Right kidney (tissue), 9 donors: Measurements from ENCODE around the gene IFNA8.
"Not testable (repeated sequence)": the region's sequence is repeated elsewhere in the genome, so short reads cannot be mapped to it uniquely, and the experiment has no call there.

ENCODE experiments used
- DNase-seq: peaks from one replicate; pipeline ENCODE4 v3.0.0-alpha.2; 2016
- long read RNA-seq, 8 donors: transcript quantifications; one replicate each; lab custom pipeline, GENCODE V29; 2026

IFNA8 gene
- long read RNA-seq, donor 1 = 0 reads
- long read RNA-seq, donor 2 = 0 reads
- long read RNA-seq, donor 3 = 0 reads
- long read RNA-seq, donor 4 = 0 reads
- long read RNA-seq, donor 5 = 0 reads
- long read RNA-seq, donor 6 = 0 reads
- long read RNA-seq, donor 7 = 0 reads
- long read RNA-seq, donor 8 = 0 reads

GRCh38 chr9:21408817-21409216 lies at the start of gene IFNA8:
IFNA8 (plus strand) TSS chr9:21409117; CDS start chr9:21409177, 60 bp downstream.
- DNase-seq = no peak

- no peak for DNase-seq
Observed at GRCh38 chr9:21362287-21362686, 46.6 kb upstream of the IFNA8 start.

- not testable (repeated sequence) for DNase-seq
Observed at GRCh38 chr9:21367169-21367568, 41.7 kb upstream of the IFNA8 start.

- DNase-seq = no peak
Observed at GRCh38 chr9:21367957-21368356, 41.0 kb upstream of the IFNA8 start, which contains the start of gene IFNA13. IFNA13 (minus strand) TSS chr9:21368057; CDS start chr9:21368010, 47 bp downstream.

GRCh38 chr9:21371467-21371866 lies 37.5 kb upstream of the IFNA8 start:
- DNase-seq = not testable (repeated sequence)

GRCh38 chr9:21381448-21382339 lies 27.2 kb upstream of the IFNA8 start:
- no peak for DNase-seq

- no peak for DNase-seq
Observed at GRCh38 chr9:21383627-21384026, 25.3 kb upstream of the IFNA8 start.

GRCh38 chr9:21385131-21385670 lies 23.7 kb upstream of the IFNA8 start, which contains the start of gene IFNA2:
IFNA2 (minus strand) TSS chr9:21385398; CDS start chr9:21385329, 69 bp downstream.
- no peak for DNase-seq

GRCh38 chr9:21392270-21392669 lies 16.6 kb upstream of the IFNA8 start:
- DNase-seq = no peak

- DNase-seq = peak; percentile 74
Observed at GRCh38 chr9:21395778-21396717, 12.9 kb upstream of the IFNA8 start.

GRCh38 chr9:21398955-21399489 lies 9.9 kb upstream of the IFNA8 start:
- no peak for DNase-seq

- no peak for DNase-seq
Observed at GRCh38 chr9:21399956-21400355, 9.0 kb upstream of the IFNA8 start.

- DNase-seq = peak; percentile 47
Observed at GRCh38 chr9:21402386-21403251, 6.3 kb upstream of the IFNA8 start.

GRCh38 chr9:21404146-21404545 lies 4.8 kb upstream of the IFNA8 start:
- DNase-seq = no peak

GRCh38 chr9:21412107-21412506 lies 3.2 kb downstream of the IFNA8 start:
- no peak for DNase-seq

GRCh38 chr9:21413151-21413550 lies 4.2 kb downstream of the IFNA8 start:
- no peak for DNase-seq

GRCh38 chr9:21413624-21414023 lies 4.7 kb downstream of the IFNA8 start:
- DNase-seq = no peak

GRCh38 chr9:21414220-21414940 lies 5.5 kb downstream of the IFNA8 start:
- no peak for DNase-seq

- DNase-seq = no peak
Observed at GRCh38 chr9:21415493-21416267, 6.8 kb downstream of the IFNA8 start.
